Suprapubic skin (tissue), 4 donors: ENCODE measurements around the gene TSKU. TPM values are rescaled to one million over a fixed set of nuclear protein-coding genes. Genes with fewer than 3 reads are reported as not detected.

ENCODE experiments used
- DNase-seq, 2 donors: peaks; one replicate each; pipeline ENCODE4 v3.0.0-alpha.2; 2019; ENCODE audit warnings: low spot score in 2 of 2
- H3K27ac ChIP-seq: fragments of 200-600 bp; sonication (generic); one replicate; pipeline ENCODE4 v1.5.1; 2019
- H3K27me3 ChIP-seq: fragments of 200-600 bp; sonication (generic); one replicate; pipeline ENCODE4 v1.5.1; 2019
- H3K36me3 ChIP-seq: fragments of 200-600 bp; sonication (generic); one replicate; pipeline ENCODE4 v1.5.1; 2019
- H3K4me1 ChIP-seq: fragments of 200-600 bp; sonication (generic); one replicate; pipeline ENCODE4 v1.5.1; 2019
- H3K4me3 ChIP-seq: fragments of 200-600 bp; sonication (generic); one replicate; pipeline ENCODE4 v1.5.1; 2019; ENCODE audit warnings: mild to moderate bottlenecking
- H3K9me3 ChIP-seq: fragments of 200-600 bp; sonication (generic); one replicate; pipeline ENCODE4 v1.5.1; 2019
- CTCF ChIP-seq, 2 donors: fragments of 200-600 bp in 1 of 2; fragments of 450-650 bp in 1 of 2; sonication (generic) in 1 of 2; IDR thresholded peaks; one replicate each; pipeline ENCODE4 v1.5.1; 2016 to 2019; ENCODE audit warnings: antibody characterized with exemption in 2 of 2, mild to moderate bottlenecking in 1 of 2, moderate library complexity in 1 of 2
- EP300 ChIP-seq: sonication (generic); formaldehyde crosslinking; IDR thresholded peaks from one replicate; pipeline ENCODE4 v1.6.1; 2017; ENCODE audit warnings: antibody characterized with exemption
- POLR2A ChIP-seq, 2 donors: fragments of 450-650 bp; IDR thresholded peaks; one replicate each; pipeline ENCODE4 v1.6.1; 2017; ENCODE audit warnings: antibody characterized with exemption in 2 of 2, mild to moderate bottlenecking in 2 of 2, moderate library complexity in 2 of 2
- POLR2AphosphoS5 ChIP-seq, 3 donors: sonication (generic); formaldehyde crosslinking; IDR thresholded peaks; one replicate each; pipeline ENCODE4 v1.6.1; 2017; ENCODE audit warnings: antibody characterized with exemption in 3 of 3
- WGBS: methylation state at CpG from one replicate; pipeline ENCODE4 v1.1.5; 2018; 5-methylcytosine and 5-hydroxymethylcytosine counted together
- total RNA-seq, 4 donors: library from RNA; depleted of rRNA; stranded (reverse); fragments of >200 nt; gene quantifications; one replicate each; pipeline ENCODE4 v1.1.0, GENCODE V29; 2016

The TSKU gene
- total RNA-seq, 4 donors from 2014 or later = 85.5 to 155 (median 128) TPM

GRCh38 chr11:76806608-76807205 is 23.6 kb downstream of the TSKU start:
- Histone ChIP-seq H3K4me3 (no peak overlapping the region), H3K36me3 (no peaks in the 10 kb centered on the region), H3K27ac (peak overlapping the region; percentile 55), H3K4me1 (peaks cover 62% of the 10 kb centered on the region), H3K27me3 (no peaks in the 10 kb centered on the region), H3K9me3 (no peaks in the 10 kb centered on the region)
- TF ChIP-seq CTCF (IDR thresholded peaks at IDR 0.05) = no peak
- TF ChIP-seq EP300 = no peak
- 45% methylated on average over 3 of the region's 3 CpGs for WGBS
- peak in 1 of 2 donors; percentile 18 for DNase-seq

- Histone ChIP-seq H3K27me3 (no peaks in the 10 kb centered on the region), H3K4me1 (peaks cover 57% of the 10 kb centered on the region), H3K36me3 (no peaks in the 10 kb centered on the region), H3K4me3 (no peak overlapping the region), H3K9me3 (no peaks in the 10 kb centered on the region), H3K27ac (peak overlapping the region; percentile 55)
- peak; percentile 95 to 97 for DNase-seq
- TF ChIP-seq EP300 = no peak
- TF ChIP-seq CTCF (IDR thresholded peaks at IDR 0.05) = peak; percentile 71 to 77
- TF ChIP-seq POLR2A (IDR thresholded peaks at IDR 0.05) = no peak
- peak; percentile 50 to 84 (median 75) for TF ChIP-seq POLR2AphosphoS5 (IDR thresholded peaks at IDR 0.05)
- WGBS = 5% methylated on average over 18 of the region's 19 CpGs
Observed at GRCh38 chr11:76807206-76807875, 24.2 kb downstream of the TSKU start.

- Histone ChIP-seq H3K4me1 (peaks cover 53% of the 10 kb centered on the region), H3K36me3 (no peaks in the 10 kb centered on the region), H3K4me3 (no peak overlapping the region), H3K27ac (no peak overlapping the region), H3K27me3 (no peaks in the 10 kb centered on the region), H3K9me3 (no peaks in the 10 kb centered on the region)
- peak in 1 of 2 donors; percentile 44 for DNase-seq
- 91% methylated on average over 12 of the region's 12 CpGs for WGBS
- no peak for TF ChIP-seq POLR2A (IDR thresholded peaks at IDR 0.05)
- no peak for TF ChIP-seq EP300
- no peak for TF ChIP-seq CTCF (IDR thresholded peaks at IDR 0.05)
- TF ChIP-seq POLR2AphosphoS5 (IDR thresholded peaks at IDR 0.05) = no peak
Observed at GRCh38 chr11:76808171-76808570, 25.0 kb downstream of the TSKU start.

- H3K9me3 ChIP-seq = no peaks in the 10 kb centered on the region
- no peaks in the 10 kb centered on the region for H3K27me3 ChIP-seq
- peaks cover 45% of the 10 kb centered on the region for H3K4me1 ChIP-seq
- H3K27ac ChIP-seq = no peak overlapping the region
- no peaks in the 10 kb centered on the region for H3K36me3 ChIP-seq
- no peak overlapping the region for H3K4me3 ChIP-seq
- no peak for TF ChIP-seq POLR2AphosphoS5 (IDR thresholded peaks at IDR 0.05)
- TF ChIP-seq CTCF (IDR thresholded peaks at IDR 0.05) = no peak
- TF ChIP-seq EP300 = no peak
- no peak for TF ChIP-seq POLR2A (IDR thresholded peaks at IDR 0.05)
- DNase-seq = peak in 1 of 2 donors; percentile 40
- WGBS = 93% methylated on average over 5 of the region's 5 CpGs
Observed at GRCh38 chr11:76808996-76809395, 25.8 kb downstream of the TSKU start.

GRCh38 chr11:76810151-76810853 is 27.1 kb downstream of the TSKU start:
- TF ChIP-seq CTCF (IDR thresholded peaks at IDR 0.05) = peak in 1 of 2 donors; percentile 27
- no peak for TF ChIP-seq POLR2AphosphoS5 (IDR thresholded peaks at IDR 0.05)
- Histone ChIP-seq H3K9me3 (peaks cover 4% of the 10 kb centered on the region), H3K4me1 (peaks cover 32% of the 10 kb centered on the region), H3K4me3 (no peak overlapping the region), H3K27ac (peak overlapping the region; percentile 10), H3K27me3 (no peaks in the 10 kb centered on the region), H3K36me3 (no peaks in the 10 kb centered on the region)
- 63% methylated on average over 11 of the region's 11 CpGs for WGBS
- peak in 1 of 2 donors; percentile 58 for DNase-seq
